IPS-18c (cell line): ENCODE data around the gene SUCO.

ENCODE experiments used
- H3K4me3 ChIP-seq: 2 replicates; pipeline ENCODE4 v1.7.0; 2013; ENCODE audit warnings: low read depth, mild to moderate bottlenecking, low read length, moderate library complexity; ENCODE audit not compliant: insufficient read depth
- H3K9me3 ChIP-seq: one replicate; pipeline ENCODE4 v1.6.1; 2013; ENCODE audit warnings: mild to moderate bottlenecking, low read length, moderate library complexity; ENCODE audit not compliant: control insufficient read depth, insufficient read depth

Gene SUCO

DNA sequence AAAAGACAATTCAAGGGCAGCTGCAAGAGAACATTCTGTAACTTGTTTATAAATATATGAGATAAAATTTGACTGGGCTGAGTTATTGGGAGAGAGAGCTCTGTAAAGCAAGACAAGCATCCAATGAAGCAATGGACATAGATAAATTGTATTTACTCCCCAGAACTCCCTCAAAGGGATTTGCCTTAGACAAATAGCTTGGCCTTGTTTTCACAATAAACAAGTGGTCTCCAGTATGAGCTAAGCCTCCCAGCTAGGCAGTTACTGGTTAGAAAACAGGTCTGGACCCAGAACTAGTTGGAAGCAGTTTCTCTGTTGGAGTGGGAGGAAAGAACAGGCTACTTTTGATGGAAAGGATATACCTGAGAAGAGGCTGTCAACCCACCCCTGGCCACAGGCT lies 25.2 kb upstream of the SUCO start:
- Histone ChIP-seq H3K9me3 (no peaks in the 10 kb centered on the region), H3K4me3 (no peak overlapping the region)

DNA sequence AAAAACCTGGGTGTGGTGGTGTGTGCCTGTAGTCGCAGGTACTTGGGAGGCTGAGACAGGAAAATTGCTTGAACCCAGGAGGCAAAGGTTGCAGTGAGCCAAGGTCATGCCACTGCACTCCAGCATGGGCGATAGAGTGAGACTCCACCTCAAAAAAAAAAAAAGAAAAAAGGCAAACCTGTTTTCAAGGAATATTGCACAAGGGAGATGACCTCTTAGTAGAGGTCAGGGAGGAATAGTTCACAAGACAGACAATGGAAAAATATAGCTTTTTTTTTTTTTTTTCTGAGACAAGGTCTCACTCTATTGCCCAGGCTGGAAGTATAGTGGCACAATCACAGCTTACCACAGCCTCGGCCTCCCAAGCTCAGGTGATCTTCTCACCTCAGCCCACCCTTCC lies 22.5 kb upstream of the SUCO start:
- H3K9me3 ChIP-seq, result no peaks in the 10 kb centered on the region

DNA sequence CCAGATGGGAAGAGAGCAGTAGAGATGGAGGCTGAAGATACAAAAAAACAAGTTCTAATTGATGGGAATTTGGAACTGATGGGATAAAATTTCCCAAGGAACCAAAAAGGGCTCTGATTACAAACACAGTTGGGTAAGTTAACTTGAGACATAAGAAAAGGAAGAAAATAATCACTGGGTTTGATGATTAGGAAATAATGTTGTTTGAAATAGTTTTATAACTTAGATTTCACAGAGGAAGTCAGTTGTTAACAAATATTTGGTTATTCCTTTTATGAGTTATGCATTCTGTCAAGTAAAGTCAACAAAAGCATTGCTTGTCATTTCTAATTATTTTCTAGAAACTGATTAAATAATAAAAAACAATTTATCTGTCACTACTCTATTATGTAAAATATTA lies 20.4 kb upstream of the SUCO start:
- no peaks in the 10 kb centered on the region for H3K9me3 ChIP-seq
- H3K4me3 ChIP-seq, result no peak overlapping the region

More for the DNA sequence above, 22.5 kb upstream of the SUCO start:
- no peak overlapping the region for H3K4me3 ChIP-seq

DNA sequence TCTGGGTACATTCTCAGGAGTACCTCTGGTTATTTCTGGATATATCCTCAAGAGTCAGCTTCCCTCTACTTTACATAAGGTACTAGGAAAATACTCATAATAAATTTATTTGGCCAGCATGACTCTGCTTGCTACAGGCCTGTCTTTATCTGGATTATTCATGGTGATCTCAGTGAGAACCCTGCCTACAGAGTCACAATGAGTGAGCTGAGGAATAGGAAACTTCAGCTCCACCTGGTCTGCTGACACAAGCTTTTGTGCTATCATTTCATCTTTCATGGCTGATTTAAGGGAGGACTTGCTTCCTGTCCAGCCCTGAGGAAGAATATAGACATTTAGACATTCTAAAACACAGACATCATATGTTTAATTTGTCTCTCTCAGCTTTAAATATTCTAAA lies 19.5 kb upstream of the SUCO start:
- H3K4me3 ChIP-seq, result no peak overlapping the region
- no peaks in the 10 kb centered on the region for H3K9me3 ChIP-seq

DNA sequence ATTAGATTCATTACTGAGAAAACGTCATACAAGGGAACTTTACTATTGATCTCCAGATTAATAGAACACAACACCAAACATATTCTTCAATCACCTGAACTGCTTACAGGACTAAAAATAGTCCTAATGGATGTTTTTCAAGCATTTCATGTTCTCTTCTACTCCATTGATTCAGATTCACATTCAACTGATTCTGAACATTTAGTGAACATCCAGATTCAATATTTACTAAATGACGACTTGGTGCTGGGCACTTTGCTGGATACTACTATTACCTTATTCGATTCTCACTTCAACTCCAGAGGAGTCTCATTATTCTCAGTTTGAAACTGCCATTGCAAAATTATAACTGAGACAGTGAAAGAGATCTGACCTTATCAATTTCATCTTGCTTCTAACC lies 18.8 kb upstream of the SUCO start:
- no peak overlapping the region for H3K4me3 ChIP-seq
- H3K9me3 ChIP-seq, result no peaks in the 10 kb centered on the region

DNA sequence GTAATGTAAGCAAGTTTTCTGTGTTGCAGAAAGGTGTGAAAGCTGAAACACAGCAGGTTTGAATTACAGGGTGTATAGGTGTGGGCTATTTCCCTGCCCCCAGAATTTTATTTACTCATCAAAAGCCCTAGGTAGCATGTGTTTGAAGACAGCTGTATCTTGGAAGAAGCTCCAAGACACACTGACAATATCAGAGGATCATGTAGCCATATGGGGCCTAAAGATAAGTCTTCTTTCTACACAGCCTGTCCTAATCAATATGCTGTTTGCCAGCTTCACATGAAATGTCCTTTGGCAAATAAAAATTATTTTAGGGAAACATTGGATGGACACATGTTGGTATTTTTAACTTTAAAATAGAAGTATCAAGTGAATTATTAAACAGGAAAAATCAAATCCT lies 17.5 kb upstream of the SUCO start:
- H3K4me3 ChIP-seq, result no peak overlapping the region
- no peaks in the 10 kb centered on the region for H3K9me3 ChIP-seq

DNA sequence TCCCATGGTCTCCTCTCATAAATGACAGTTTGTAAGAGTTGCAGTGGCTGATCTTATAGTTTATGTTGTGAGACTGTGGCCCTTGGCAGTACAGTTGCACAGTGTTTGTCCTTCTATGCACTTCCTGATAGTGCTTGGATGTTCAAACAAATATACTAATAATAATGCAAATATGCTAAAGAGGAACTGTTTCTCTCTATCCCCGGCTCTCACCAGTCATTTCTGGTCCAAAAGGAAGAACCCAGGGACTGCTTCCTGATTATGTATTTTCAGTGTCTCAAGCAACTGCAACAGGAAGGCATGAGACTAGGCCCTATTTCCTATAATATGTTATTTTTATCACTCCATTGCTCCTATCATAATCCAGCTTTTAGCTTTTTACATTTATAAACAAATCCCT lies 17.0 kb upstream of the SUCO start:
- Histone ChIP-seq H3K9me3 (no peaks in the 10 kb centered on the region), H3K4me3 (no peak overlapping the region)

DNA sequence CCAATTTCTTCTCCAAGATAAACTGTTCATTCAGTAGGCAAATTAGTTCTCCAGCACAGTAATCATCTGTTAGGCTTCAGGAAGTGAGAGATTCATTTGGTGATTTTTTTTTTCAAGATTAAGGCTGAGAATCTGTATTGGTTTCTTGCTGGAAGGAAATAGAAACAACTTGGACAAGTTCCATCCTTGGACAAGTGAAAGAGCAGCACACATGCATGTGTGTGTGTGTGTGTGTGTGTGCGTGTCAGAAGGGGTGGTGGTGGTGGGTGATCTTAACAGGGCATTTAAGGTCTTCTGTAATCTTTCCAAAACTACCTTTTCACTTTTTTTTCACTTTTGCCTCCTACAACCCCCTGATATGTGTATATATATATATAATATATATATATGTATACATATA lies 15.9 kb upstream of the SUCO start:
- no peak overlapping the region for H3K4me3 ChIP-seq
- no peaks in the 10 kb centered on the region for H3K9me3 ChIP-seq

DNA sequence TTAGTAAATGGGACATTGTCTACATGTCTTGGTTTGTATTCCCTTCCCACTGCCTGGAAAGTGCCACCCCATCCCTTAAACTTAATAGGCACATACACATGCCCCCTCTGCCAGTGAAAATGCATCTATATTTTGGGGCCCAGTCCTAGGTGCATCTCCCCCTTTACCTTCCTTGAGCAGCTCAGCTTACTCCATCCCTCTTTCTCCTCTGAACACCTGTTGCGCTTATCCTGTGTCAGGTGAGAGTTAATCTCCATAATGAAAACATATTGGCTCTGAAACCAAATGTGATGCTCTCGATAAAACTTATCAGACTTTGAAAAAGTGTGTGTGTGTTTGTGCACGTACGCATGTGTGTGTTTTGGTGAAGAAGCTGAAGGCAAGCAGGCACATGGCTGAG lies 15.4 kb upstream of the SUCO start:
- Histone ChIP-seq H3K9me3 (no peaks in the 10 kb centered on the region), H3K4me3 (no peak overlapping the region)

DNA sequence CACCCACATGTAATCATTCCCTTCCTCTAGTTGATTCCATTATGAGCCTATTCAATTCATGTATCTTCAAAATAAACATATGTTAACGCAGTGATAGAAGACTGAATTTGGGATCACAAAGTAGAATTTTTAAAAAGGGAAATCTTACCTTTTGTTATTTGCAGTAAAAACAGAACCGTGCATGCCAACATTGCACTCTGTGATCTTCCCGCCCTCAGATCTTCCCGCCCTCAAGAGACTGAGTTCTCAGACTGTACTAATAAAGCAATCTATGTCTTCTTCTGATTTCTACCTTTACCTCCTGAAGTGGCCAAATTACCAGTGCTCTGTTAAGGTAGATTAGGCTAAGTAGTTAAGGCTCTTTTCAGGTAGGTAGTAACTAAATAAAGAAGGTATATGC lies 3.6 kb upstream of the SUCO start:
- H3K9me3 ChIP-seq, result no peaks in the 10 kb centered on the region

DNA sequence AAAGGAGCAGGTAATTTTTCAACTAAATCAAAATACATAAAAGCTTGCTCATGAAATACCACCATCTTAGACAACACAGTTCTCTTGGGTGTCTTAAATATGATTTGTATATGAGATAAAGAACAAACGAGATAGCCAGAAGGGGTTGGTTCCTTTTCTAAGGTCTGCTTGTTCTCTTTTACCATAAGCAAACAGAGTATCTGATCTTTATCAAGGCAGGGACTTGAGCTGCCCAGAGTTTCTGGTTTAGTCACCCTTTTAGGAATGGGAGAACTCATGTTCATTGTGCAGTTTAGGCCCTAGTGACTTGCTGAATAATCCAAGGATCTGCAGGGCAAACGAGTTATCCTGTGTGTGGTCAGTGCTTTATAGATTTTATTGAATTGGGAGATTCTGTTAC lies 3.0 kb upstream of the SUCO start:
- no peak overlapping the region for H3K4me3 ChIP-seq
- H3K9me3 ChIP-seq, result no peaks in the 10 kb centered on the region

More for the DNA sequence above, 3.6 kb upstream of the SUCO start:
- H3K4me3 ChIP-seq, result no peak overlapping the region

DNA sequence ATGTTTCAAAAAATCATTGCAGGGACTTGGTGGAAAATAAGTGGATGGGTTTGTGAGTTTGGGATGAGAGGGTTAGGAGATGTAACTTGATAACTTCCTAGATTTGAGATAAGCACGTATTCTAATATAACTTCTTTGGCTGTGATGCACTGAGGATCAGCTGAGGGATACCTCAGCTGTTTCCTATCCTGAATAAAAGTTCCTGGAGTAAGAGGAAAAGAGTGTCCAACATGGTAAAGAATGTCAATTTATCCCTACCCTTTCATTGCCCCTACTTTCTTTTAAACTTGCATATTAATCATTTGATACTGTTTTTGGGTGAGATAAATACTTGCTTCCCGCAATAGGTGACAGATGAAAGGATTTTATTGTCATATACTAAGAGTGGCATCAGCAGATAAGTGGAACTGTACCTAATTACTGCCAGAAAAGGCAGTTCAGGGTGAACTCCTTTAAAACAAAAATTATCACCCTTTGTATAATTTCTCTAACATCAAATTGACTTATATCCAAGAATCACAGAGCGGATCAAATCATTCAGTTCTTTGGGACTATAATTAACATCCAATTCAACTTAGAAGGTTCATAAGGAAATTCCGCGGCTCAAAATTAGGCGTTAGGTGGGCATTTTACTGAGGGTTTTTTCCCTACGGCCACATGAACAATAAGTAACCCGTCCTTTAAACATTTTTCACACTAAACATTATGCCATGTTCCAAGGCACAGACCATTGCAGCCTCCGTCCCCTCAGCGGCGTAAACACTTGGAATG lies 1.4 kb upstream of the SUCO start:
- no peaks in the 10 kb centered on the region for H3K9me3 ChIP-seq
- peak overlapping the region; percentile 85 for H3K4me3 ChIP-seq

DNA sequence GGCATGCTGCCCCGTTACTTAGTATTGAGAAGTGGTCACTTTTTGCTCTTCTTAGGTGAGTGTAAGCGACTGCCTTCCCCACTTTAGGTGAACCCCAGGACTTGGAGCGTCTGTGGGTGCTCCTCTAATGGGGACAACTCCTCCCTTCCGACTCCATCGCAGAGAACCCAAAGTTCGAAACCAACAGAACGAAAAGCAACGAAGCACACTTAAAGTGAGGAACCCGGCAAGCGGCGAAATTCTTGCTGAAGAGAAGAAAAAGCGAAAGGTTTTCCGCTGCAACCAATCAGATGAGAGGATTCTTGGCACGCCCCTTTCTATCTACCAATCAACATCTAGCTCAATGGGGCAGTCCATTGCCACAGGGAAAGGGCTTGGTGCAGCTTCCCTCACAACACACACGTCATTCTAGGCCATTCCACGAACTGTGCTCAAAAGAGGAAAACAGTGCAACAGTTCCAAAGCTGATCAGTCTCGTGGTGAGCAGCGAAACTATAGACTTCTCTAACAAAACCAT lies 709 bp upstream of the SUCO start:
- Histone ChIP-seq H3K4me3 (peak overlapping the region; percentile 85), H3K9me3 (no peaks in the 10 kb centered on the region)

DNA sequence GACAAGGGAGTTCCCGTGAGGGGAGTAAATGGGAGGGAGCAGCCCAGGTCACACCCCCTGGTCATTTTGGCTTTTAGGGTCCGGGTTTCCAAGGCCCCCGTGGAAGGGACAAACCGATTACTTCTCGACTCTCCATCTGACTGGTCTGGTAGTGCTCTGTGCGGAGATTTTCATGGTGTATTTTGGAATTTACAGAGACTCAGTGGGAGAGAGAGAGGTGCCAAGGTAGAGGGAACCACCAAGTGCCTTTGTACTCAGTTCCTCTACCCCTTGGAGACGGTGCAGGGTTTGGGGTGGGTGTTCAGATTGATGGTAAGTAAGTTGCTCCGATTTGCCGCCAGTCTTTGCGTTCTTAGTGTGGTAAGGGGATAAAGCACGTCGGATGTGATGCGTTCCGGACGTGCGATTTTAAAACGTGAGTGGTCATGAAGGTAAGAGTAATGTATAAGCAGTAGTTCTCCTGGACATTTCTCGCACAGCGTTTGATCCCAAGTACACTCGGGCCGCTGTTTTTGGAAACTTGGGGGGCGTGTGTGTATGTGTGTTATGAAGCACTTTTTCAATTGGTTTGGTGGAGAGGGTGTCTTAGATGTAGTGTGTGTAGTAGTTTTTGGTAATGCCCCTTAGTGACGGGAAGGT lies 682 bp downstream of the SUCO start:
- Histone ChIP-seq H3K9me3 (no peaks in the 10 kb centered on the region), H3K4me3 (peak overlapping the region; percentile 84)

DNA sequence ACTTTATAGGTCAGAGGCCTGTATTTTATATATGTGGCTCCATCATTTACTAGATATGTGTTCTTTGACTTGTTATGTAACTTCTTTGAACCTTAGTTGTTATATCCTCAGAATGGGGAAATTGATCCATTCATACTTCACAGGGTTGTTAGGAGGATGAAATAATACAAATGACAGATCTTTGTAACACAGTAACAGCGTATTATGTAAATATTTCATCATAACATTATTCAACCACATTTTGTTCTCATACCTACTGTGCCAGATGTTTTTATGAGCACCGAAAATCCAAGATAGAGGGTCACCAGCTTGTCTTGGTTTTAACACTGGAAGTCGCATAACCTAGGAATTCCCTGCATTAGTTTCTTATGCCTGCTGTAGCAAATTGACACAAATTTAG lies 3.3 kb downstream of the SUCO start:
- no peak overlapping the region for H3K4me3 ChIP-seq

DNA sequence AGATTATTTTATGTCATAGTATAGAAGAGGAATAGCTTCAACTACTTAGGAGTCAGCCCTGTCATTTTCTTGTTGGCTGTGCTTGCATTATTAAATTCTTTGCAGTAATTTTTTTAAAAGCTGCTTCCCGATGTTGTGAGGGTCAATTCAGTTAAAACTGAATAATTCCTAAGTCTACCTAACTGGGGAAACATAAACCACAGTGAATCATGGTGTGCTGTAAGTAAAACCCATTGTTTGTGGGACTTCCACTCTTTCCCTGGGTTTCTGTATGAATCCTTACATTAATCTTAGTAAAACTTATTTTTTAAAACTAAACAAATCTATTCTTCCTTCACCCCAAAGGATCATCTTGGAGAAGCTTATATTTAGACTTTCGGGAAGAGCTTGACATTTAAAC lies 4.4 kb downstream of the SUCO start:
- Histone ChIP-seq H3K4me3 (no peak overlapping the region), H3K9me3 (no peaks in the 10 kb centered on the region)

More for the DNA sequence above, 3.3 kb downstream of the SUCO start:
- H3K9me3 ChIP-seq, result no peaks in the 10 kb centered on the region

DNA sequence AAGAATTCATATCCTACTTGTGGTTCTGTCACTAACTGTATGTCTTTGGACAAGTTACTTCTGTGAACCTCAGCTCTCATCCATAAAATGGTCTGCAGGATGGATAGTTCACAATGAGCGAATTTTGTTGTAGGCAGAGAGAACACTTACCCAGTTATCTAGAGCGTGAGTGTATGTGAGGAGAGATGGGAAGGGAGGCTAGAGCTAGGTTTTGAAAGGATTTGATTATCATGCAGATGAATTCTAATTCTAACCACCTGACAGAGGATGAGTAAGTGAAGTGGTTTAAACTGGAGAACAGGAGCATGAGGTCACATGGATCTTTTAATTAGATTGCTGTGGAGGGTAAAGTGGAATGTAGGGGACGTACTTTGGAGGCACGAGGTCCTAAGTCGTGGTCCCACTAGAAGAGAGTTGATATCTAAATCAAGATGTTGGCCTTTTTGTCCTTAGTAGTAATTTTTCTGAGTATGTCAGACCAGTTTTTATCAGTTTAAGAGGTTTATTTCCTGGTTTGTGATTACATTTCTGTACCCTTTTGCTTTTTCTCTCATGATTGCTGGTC lies 5.0 kb downstream of the SUCO start:
- no peaks in the 10 kb centered on the region for H3K9me3 ChIP-seq
- no peak overlapping the region for H3K4me3 ChIP-seq

DNA sequence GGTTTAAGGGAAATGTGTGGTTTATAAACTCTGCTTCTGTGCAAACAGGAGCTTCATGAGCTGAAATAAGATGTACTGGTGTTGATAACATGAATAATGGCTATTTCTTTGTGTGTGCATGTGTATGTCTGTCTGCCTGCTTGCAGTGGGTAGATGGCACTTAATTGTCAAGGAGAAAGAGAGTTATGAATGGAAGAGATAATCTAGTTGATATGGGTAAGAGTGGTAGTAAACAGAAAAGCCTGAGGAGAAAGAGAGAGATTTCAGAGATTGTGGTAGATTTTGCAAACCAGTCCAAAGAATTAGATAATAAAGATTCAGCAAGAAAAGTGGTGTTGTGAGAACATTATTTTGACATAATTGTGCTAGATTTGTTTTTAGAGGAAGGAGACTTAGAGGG lies 7.7 kb downstream of the SUCO start:
- H3K4me3 ChIP-seq, result no peak overlapping the region

More for the DNA sequence above, 7.7 kb downstream of the SUCO start:
- no peaks in the 10 kb centered on the region for H3K9me3 ChIP-seq
